ENCODE results near the gene ADAM12. TPM values are rescaled to one million over a fixed set of nuclear protein-coding genes. Genes with fewer than 3 reads are reported as not detected.

ADAM12 gene
- total RNA-seq, 4 donors from 2014 or later = under 0.01 to 1.3 (median 1.0) TPM

DNA sequence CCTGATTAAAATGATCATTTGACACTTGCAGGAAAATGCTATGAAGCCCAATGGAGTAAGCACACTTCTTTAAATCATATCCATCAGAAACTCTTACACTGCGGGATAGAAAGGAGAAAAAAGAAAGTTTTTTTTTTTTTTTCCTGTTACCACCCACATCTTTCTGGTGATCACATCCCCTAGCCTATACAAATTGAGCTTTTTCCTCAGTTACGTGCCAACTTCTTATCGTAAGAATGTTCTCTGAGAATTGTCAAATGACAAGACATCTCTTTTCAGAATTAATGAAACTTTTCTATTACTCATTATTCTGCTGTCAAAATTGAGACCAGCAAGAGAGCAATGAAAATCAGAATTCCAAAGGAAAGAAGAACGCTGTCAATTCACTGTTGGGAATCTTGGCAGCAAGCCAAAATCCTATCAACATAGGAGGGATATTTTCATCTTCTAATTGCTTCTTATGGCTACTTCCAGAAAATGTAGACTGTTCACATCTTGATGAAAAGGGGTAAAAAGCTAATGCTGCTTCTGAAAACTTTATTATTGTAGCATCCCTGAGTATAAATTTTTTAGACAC is 179.5 kb downstream of the ADAM12 start:
- no peaks in the 10 kb centered on the region for H3K9me3 ChIP-seq
- H3K36me3 ChIP-seq = no peaks in the 10 kb centered on the region
- no peak overlapping the region for H3K4me3 ChIP-seq
- peaks cover 0 to 20% (median 0%) of the 10 kb centered on the region in 4 donors for H3K27me3 ChIP-seq
- intact Hi-C loops (cut with DNase I) = no loop called here
- H3K27ac ChIP-seq (replicated peaks in 1 of 4) = no peak overlapping the region
- DNase-seq (ENCODE audit: extremely low spot score) = no peak
- TF ChIP-seq POLR2AphosphoS5 (IDR thresholded peaks at IDR 0.05) (no peak), POLR2A (IDR thresholded peaks at IDR 0.05; ENCODE audit: low read depth) (no peak), EP300 (IDR thresholded peaks at IDR 0.05) (no peak)
- TF ChIP-seq, protein P1, sequence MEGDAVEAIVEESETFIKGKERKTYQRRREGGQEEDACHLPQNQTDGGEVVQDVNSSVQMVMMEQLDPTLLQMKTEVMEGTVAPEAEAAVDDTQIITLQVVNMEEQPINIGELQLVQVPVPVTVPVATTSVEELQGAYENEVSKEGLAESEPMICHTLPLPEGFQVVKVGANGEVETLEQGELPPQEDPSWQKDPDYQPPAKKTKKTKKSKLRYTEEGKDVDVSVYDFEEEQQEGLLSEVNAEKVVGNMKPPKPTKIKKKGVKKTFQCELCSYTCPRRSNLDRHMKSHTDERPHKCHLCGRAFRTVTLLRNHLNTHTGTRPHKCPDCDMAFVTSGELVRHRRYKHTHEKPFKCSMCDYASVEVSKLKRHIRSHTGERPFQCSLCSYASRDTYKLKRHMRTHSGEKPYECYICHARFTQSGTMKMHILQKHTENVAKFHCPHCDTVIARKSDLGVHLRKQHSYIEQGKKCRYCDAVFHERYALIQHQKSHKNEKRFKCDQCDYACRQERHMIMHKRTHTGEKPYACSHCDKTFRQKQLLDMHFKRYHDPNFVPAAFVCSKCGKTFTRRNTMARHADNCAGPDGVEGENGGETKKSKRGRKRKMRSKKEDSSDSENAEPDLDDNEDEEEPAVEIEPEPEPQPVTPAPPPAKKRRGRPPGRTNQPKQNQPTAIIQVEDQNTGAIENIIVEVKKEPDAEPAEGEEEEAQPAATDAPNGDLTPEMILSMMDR (IDR thresholded peaks at IDR 0.05) = no peak
- WGBS = 40% methylated on average over 4 of the region's 4 CpGs
- no peaks in the 10 kb centered on the region for H3K4me1 ChIP-seq

- H3K9me3 ChIP-seq = no peaks in the 10 kb centered on the region
- intact Hi-C loops (cut with DNase I) = no loop called here
- no peaks in the 10 kb centered on the region for H3K36me3 ChIP-seq
- no peak for DNase-seq (ENCODE audit: extremely low spot score)
- no peak overlapping the region for H3K27ac ChIP-seq (replicated peaks in 1 of 4)
- H3K27me3 ChIP-seq = peaks cover 0 to 20% (median 0%) of the 10 kb centered on the region in 4 donors
- no peak overlapping the region for H3K4me3 ChIP-seq
- no peaks in the 10 kb centered on the region for H3K4me1 ChIP-seq
- WGBS = 72% methylated on average over 1 of the region's 1 CpG
- TF ChIP-seq POLR2A (IDR thresholded peaks at IDR 0.05; ENCODE audit: low read depth) (no peak), EP300 (IDR thresholded peaks at IDR 0.05) (no peak), POLR2AphosphoS5 (IDR thresholded peaks at IDR 0.05) (no peak)
- TF ChIP-seq, protein P1 (IDR thresholded peaks at IDR 0.05) = no peak
Measured at GRCh38 chr10:126207851-126208250, 180.4 kb downstream of the ADAM12 start.

- TF ChIP-seq POLR2AphosphoS5 (IDR thresholded peaks at IDR 0.05) (no peak), EP300 (IDR thresholded peaks at IDR 0.05) (no peak), POLR2A (IDR thresholded peaks at IDR 0.05; ENCODE audit: low read depth) (no peak)
- TF ChIP-seq, protein P1 (IDR thresholded peaks at IDR 0.05) = no peak
- no peak for DNase-seq (ENCODE audit: extremely low spot score)
- no peaks in the 10 kb centered on the region for H3K36me3 ChIP-seq
- no peaks in the 10 kb centered on the region for H3K4me1 ChIP-seq
- no peaks in the 10 kb centered on the region for H3K9me3 ChIP-seq
- 88% methylated on average over 3 of the region's 3 CpGs for WGBS
- H3K27me3 ChIP-seq = peaks cover 0 to 20% (median 0%) of the 10 kb centered on the region in 4 donors
- intact Hi-C loops (cut with DNase I) = no loop called here
- no peak overlapping the region for H3K27ac ChIP-seq (replicated peaks in 1 of 4)
- H3K4me3 ChIP-seq = no peak overlapping the region
Measured at GRCh38 chr10:126207313-126207771, 180.9 kb downstream of the ADAM12 start.

DNA sequence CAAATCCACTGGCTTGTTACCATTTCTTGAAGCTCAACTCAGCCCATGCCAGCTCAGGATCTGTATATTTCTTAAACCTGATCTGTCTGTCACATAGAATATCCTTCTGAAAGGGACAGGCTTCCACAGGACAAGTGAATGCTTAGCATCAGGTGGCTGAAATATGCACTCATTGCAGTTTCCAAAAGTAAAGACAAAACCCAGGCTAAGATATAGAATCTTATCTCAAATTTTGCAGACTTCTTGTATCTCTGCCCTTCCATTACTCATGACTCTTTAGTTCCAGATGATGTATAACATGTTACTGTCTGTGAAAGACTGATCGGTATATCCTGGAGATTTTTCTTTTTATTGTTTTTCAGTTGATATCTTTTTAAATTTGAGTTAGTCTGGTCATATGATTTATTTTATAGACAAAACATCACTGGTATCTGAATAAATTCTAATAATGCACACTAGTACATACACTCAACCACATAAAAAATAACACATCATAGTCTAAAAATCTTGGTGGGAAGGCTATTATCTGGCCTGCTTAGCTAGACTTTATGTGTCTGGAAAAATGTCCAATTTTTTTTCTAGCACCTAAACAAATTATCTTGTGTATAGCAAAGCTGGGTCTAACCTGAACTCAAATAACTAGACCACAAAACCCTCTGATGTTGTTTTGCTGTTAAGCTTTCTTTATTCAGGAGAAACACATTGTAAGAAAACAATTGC is 182.6 kb downstream of the ADAM12 start:
- Histone ChIP-seq H3K27ac (replicated peaks in 1 of 4) (no peak overlapping the region), H3K9me3 (no peaks in the 10 kb centered on the region), H3K36me3 (no peaks in the 10 kb centered on the region), H3K4me3 (no peak overlapping the region), H3K27me3 (peaks cover 0 to 7% (median 0%) of the 10 kb centered on the region in 4 donors), H3K4me1 (no peaks in the 10 kb centered on the region)
- DNase-seq (ENCODE audit: extremely low spot score) = no peak
- WGBS = 91% methylated on average over 1 of the region's 1 CpG
- TF ChIP-seq, protein P1 (IDR thresholded peaks at IDR 0.05) = no peak
- TF ChIP-seq POLR2AphosphoS5 (IDR thresholded peaks at IDR 0.05) = no peak
- TF ChIP-seq EP300 (IDR thresholded peaks at IDR 0.05) = no peak
- TF ChIP-seq POLR2A (IDR thresholded peaks at IDR 0.05; ENCODE audit: low read depth) = no peak
- intact Hi-C loops (cut with DNase I) = no loop called here
